ENCODE measurements around the gene MRPL36.
"Not testable (repeated sequence)": the region's sequence is repeated elsewhere in the genome, so short reads cannot be mapped to it uniquely, and the experiment has no call there.

DNA sequence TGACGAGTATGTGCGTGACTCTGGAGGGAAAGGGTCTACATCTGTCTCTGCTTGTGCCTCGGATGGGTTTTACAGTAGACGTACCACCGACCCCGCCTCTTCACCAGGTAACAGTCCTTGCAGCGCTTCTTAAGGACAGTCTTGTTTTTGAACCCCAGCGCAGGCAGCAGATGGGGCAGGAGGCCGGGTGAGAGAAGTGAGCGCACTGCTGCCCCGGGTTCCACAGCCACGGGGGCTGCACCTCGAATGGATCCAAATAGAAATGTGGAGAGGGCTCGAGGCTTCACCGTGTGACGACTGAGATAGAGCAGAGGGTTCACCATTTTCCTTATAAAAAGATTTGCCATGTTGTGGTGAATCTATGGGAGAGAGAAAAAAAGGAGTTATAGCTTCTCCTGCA is 1.0 kb downstream of the MRPL36 start:
- not testable (repeated sequence) for TF ChIP-seq POLR2AphosphoS5 (IDR thresholded peaks at IDR 0.05; ENCODE audit: insufficient read depth, low read depth, low read length); EZH2 (IDR thresholded peaks at IDR 0.05; ENCODE audit: borderline replicate concordance, low read depth, low read length, severe bottlenecking); POLR2A (IDR thresholded peaks at IDR 0.05; ENCODE audit: low read depth, low read length)
- TF ChIP-seq, protein P1, sequence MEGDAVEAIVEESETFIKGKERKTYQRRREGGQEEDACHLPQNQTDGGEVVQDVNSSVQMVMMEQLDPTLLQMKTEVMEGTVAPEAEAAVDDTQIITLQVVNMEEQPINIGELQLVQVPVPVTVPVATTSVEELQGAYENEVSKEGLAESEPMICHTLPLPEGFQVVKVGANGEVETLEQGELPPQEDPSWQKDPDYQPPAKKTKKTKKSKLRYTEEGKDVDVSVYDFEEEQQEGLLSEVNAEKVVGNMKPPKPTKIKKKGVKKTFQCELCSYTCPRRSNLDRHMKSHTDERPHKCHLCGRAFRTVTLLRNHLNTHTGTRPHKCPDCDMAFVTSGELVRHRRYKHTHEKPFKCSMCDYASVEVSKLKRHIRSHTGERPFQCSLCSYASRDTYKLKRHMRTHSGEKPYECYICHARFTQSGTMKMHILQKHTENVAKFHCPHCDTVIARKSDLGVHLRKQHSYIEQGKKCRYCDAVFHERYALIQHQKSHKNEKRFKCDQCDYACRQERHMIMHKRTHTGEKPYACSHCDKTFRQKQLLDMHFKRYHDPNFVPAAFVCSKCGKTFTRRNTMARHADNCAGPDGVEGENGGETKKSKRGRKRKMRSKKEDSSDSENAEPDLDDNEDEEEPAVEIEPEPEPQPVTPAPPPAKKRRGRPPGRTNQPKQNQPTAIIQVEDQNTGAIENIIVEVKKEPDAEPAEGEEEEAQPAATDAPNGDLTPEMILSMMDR (IDR thresholded peaks at IDR 0.05; ENCODE audit: extremely low read depth in 1 of 2, insufficient read depth in 1 of 2, low read depth in 1 of 2, low read length in 2 of 2): not testable (repeated sequence)

All from endothelial cell of umbilical vein (primary cell).